Umbilical cord (tissue), 2 donors: Measurements from ENCODE around the gene ARHGAP22. TPM values are rescaled to one million over a fixed set of nuclear protein-coding genes. Genes with fewer than 3 reads are reported as not detected.
A peak's percentile ranks its signal among the peaks of the same experiment; 100 is the strongest.
"Not testable (repeated sequence)": the region's sequence is repeated elsewhere in the genome, so short reads cannot be mapped to it uniquely, and the experiment has no call there.

ENCODE experiments used
- DNase-seq: peaks from one replicate; pipeline ENCODE4 v3.0.0-alpha.2; 2015; ENCODE audit warnings: low spot score
- total RNA-seq: library from RNA; depleted of rRNA; stranded (reverse); fragments of >200 nt; gene quantifications from one replicate; pipeline ENCODE4 v1.2.3, GENCODE V29; 2014; ENCODE audit warnings: low replicate concordance; ENCODE audit not compliant: insufficient read depth

The ARHGAP22 gene
- total RNA-seq, 1 donor from 2014 or later: 10.4 TPM

DNA sequence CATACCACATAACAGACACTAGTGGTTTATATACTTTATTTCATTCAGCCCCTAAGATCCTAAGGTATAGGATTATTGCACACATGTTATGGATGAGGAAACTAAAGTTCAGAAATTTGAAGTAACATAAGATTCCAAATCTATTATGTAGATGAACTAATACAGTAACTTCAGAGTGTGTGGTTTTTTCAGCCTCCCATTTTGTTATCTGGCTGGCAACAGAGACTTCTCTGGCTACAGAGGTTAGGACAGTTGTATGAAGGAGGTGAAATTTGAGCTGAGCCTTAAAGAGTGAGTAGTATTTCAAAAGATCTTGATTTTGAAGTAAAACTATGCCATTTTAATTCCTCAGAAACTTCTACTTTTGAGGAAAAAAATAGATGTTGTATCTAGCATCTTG is 173.0 kb downstream of the ARHGAP22 start:
- no peak for DNase-seq

DNA sequence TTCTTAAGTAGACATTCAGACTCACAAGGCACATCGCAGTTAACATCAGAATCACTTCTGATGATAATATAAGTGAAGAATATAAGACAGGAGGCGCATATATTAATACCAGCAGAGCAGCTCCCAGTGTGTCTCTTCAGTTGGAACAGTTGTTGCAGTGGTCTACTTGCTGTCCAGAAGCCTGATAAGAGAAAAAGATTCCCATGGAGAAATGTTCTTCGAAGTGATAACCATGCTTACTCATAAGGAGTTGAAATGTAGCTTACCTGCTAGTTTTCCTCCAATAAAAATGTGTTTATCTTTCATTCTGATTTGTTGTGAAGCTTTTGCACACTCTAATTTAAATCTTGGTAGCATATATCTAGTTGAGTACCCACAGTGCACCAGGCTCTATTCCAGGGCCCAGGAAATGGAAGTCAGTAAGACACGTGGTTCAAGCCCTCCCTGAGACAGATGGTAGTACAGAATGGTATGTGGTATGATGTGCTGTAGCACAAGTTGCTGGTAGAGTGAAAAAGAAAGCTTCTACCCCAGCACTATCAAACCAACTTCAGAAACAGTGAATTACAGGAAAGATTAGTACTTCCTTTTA is 174.4 kb downstream of the ARHGAP22 start:
- DNase-seq: no peak

DNA sequence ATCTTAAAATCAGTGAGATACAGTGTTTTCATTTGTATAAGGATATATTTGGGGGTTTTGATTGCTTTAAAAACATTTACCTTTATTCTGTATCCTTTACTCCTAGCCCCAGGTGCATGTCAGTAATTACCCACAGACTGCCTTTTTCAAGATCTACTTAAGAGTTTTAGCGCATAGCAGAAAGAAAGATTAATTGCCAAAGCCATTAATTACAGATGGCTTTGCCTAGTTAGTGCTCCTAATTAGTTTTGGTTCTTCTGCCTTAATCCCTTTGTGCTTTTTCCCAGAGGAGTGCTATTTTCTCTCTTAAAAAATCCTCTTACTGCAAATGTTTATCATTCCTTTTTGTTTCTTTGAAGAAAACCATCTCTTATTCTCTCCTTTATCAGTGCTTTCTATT is 175.6 kb downstream of the ARHGAP22 start:
- no peak for DNase-seq

DNA sequence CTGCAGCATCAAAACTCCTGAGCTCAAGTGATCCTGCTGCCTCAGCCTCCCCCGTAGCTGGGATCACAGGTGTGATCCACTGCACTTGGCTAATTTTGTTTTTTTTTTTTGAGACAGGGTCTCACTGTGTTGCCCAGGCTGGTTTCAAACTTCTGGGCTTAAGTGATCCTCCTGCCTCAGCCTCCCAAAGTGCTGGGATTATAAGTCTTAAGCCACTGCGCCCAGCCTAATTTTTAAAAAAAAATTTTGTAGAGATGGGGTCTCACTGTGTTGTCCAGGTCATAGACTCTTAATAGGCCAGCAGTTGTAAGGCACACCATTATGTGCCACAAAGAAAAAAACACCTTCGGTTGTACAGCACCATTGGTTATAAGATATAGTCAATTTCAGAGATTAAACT is 176.0 kb downstream of the ARHGAP22 start:
- DNase-seq: no peak

DNA sequence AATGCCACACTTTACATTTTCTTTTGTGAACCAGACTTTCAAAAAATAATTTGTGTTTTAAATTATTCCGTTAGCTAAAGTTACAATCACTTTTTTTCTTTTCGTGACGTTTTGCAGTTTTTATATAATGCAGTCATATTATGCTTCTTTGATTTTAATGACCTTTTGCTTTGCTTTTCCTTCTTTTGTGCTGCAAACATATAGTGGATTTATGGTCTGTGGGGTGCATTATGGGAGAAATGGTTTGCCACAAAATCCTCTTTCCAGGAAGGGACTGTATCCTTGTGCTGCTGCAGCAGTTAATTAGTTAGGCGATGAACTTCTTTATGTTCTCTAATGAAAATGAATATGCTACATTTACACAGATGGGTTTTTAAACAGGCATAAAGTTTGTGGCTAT is 181.0 kb downstream of the ARHGAP22 start:
- peak; percentile 9 for DNase-seq

DNA sequence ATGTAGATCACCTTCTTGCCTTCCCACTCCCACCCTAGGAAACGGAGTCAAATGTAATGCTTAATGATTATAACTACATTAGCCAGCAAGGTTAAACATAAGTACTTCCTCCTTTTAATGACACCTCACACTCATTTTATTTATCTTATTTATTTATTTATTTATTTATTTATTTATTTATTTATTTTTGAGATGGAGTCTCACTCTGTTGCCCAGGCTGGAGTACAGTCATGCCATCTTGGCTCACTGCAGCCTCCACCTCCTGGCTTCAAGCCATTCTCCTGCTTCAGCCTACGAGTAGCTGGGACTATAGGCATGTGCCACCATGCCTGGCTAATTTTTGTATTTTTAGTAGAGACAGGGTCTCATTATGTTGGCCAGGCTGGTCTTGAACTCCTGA is 183.0 kb downstream of the ARHGAP22 start:
- DNase-seq: not testable (repeated sequence)

DNA sequence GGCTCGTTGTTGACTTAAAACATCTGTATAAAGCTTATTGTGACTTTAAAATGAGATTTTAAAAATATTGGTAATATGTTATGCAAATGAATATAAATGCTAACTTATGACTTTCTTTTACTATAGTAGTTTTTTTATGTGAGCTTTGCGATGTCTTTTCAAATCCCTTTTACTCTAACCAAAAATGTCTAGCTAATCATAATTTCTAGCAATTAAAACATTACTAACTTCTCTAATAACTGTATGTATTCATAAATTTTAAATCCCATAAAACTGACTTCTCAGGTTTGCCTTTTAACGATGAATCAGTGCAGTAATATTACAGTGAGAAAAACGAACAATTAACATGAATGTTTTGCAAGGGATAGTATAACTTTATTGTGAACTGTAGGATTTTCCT is 185.2 kb downstream of the ARHGAP22 start:
- no peak for DNase-seq

DNA sequence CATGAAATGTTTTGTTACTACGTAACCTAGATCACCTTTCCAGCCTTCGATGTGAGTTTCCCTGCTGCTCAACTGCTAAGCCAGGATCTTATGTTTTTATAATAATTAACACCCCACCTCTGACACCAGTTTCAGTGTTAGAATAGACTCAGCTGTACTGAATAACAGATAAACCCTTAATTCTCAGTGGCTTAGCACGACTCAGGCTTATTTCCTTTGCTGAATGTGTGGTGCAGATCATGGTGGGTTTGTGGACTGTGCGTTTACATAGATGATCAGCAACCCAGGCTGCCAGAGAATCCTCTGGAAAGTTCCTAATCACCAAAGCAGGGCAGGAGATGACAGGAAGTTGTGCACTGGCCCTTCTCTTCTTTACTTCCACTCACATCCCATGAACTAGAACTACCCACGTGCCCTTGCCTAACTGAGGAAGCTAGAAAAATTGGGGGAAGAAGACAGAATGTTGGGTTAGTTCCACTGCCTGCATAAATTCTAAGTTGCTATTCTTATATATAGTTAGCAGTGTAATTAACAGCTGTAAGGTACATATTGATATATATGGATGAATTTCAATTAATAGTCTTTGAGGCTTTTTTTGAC is 186.6 kb downstream of the ARHGAP22 start:
- no peak for DNase-seq

DNA sequence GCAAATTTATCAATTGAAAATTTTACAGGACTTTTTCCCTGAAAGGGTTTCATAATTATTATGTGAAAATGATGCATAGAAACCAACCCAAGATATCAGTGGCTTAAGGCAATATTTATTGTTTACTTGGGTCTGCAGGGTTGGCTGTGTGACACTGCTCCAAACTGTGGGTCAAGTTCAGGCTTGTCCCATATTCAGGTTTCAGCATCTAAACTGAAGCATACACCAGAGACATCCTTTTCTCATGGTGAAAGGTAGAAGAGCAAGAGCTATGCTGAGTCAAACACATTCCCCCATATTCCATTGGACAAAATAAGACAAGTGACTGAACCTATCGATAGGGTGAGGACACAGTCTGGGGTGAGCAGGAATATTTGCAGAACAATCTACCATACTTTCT is 187.5 kb downstream of the ARHGAP22 start:
- DNase-seq: no peak

DNA sequence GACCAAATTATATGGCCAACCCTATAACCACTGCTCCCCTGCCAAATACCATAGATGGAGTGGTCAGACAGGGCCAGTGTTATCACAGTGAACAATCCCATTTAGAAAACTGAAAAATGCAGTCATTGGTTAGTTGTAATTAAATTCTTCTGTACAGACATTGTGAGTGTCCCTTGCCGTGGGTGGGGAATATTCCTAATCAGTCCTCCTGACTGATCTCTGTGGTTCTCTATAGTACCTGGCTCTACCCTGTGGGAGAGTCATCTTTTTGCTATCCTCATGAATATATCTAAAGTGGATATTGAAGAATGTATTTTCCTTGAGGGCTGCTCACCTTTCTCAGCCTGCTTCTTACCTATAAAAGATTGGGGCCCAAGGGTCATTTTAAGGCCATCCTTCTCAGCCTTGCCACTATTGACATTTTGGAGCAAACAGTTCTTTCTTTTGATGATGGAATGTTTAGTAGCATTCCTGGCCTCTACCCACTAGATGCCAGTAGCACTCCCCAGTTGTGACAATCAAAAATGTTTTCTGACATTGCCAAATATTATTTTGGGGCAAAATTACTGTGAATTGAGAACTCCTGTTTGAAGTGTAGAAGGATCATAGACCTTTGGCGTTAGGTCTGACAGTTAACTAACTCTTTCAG is 188.2 kb downstream of the ARHGAP22 start:
- DNase-seq: no peak

DNA sequence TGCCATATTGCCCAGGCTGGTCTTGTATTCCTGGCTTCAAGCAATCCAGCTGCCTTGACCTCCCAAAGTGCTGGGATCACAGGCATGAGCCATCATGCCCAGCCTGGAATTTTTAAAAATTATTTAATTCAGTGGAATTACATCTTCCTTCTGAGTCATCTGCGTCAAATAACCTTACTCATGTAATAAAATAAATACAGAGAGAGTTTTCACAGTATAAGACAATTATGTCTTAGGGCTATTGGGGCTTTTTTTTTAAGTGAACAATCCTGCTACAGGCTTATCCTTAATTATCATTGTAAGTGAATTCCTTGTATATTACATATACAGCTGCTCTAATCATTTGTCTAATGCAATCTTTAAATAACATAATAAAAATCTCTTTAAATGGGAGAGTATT is 190.1 kb downstream of the ARHGAP22 start:
- no peak for DNase-seq

DNA sequence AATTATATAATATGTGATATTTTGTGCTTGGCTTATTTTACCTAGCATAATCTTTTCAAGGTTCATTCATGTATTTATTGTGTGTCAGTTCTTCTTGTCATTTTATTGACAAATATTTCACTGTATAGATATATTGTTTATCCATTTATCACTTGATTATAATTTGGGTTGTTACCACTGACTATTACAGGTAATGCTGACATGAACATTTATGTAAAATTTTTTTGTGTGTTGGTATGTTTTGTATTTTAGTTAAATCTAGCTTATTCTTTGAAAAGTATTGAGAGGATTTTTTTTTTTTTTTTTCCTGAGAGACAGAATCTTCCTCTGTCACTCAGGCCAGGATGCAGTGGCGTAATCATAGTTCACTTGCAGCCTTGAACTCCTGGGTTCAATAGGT is 190.7 kb downstream of the ARHGAP22 start:
- DNase-seq: no peak

DNA sequence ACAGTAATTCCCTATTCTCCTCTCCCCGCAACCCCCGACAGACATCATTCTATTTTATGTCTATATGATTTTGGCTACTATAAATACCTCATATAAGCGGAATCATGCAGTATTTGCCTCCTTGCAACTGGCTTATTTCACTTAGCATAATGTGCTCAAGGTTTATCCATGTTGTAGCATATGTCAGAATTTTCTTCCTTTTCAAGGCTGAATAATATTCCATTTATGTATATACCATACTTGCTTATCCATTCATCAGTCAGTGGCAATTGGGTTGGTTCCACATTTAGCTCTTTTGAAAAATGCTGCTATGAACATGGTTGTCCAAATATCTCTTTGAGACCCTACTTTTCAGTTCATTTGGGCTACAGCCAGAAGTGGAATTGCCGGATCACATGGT is 191.9 kb downstream of the ARHGAP22 start:
- no peak for DNase-seq

DNA sequence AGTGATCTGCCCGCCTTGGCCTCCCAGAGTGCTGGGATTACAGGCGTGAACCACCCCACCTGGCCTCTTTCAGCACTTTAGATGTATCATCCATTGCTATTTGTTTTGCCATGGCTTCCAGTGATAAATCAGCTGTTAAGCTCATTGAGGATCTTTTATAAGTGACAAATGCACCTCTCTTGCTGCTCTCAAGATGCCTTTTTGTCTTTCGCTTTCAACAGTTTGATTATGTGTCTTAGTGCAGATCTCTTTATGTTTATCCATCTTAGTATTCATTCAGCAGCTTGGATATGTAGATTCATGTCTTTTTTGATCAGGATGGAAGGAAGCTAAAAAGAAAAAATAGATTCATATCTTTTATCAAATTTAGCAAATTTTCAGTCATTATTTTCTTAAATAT is 192.8 kb downstream of the ARHGAP22 start:
- no peak for DNase-seq

DNA sequence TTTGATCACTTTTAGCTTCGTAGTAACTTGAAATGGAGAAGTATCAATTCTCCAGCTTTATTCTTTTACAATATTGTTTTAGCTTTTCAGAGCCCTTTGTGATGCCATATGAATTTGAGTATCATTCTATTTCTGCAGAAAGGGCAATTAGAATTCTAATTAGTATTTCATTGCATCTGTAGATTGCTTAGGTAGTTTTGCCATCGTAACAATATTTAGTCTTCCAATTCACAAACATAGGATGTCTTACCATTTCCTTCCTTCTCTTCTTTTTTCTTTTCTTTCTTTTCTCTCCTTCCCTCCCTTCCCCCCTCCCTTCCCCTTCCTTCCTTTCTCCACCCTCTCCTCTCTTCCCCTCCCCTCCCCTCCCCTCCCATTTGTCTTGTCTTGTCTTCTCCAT is 193.4 kb downstream of the ARHGAP22 start:
- DNase-seq: no peak

DNA sequence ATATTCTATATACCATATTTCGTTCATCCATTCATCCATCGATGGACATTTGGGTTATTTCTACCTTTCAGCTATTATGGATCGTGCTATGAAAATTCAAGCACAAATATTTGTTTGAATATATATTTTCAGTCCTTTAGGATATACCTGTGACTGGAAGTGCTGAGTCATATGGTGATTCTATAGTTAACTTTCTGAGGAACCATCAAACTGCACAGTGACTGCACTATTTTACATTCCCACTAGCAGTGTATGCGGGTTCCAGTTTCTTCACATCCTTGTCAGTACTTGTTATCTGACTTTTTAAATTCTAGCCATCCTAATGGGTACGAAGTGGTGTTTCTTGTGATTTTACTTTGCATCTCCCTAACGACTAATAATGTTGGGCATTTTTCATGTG is 194.4 kb downstream of the ARHGAP22 start:
- no peak for DNase-seq

DNA sequence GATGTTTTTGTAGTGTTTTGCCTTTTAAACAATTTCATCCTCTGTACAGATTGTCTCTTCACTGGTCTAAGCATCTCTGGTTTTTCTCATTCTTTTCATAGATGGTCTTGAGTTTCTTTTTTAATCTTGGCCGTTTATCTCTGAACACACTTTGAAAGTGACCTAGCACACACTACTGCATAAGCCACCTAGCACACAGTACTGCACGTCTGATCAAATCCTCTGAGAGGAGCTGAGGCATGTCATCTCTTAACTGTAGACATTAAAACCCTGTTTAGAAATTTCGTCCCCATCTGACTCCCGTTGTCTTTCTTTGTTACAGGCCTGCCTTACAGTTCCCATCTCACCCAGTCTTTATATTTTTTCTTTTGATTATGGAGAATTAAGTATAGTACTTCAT is 198.2 kb downstream of the ARHGAP22 start:
- no peak for DNase-seq

DNA sequence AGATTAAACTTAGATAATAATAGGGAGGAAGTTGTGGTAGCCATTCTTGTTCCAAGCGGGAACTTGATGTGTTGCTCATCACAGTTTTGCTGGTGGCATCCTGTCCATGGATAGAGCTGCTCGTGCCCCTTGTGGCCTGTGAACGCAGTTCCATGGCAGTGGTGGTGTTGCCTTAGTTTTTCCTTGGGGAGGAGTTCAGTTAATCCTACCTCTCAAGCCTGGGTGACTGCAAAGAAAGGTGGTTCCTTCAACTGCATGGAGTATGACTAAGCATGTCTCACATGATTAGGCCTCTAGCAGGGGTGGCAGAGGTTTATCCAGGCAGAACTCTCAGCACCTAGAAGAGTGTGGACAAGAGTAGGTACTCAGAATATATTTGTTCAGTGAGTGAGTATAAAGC is 198.7 kb downstream of the ARHGAP22 start:
- no peak for DNase-seq

DNA sequence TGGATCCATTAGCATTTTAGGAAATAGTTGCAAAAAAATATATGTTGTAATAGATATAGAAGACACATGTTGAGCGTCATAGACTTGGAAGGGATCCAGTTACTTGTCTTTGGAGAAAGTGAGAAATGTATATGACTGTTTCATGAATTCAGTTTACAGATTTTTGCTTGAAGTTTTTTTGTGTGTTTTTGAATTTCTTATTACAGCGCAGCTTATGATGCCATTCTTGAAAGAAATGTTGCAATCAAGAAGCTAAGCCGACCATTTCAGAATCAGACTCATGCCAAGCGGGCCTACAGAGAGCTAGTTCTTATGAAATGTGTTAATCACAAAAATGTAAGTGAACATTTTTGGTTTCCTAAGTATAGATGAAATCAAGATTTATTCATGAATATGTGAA is 200.2 kb downstream of the ARHGAP22 start:
- peak; percentile 38 for DNase-seq

DNA sequence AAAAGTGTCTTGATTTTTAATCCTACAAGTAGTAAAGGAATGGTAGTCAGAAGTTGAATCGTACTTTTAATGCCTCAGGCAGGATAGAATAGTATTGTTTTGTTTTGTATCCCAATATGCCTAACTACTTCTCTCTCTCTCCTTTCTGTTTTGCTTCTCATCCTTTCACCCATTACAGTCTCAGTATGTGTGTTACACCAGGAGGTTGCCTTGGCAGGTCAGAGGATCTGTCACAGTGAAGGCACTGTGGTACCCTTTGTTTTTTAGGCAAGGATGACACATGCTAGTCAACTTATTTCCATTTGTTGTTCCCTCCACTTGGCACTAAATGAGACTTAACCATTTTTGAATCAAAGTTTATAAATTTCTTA is 204.0 kb downstream of the ARHGAP22 start:
- DNase-seq: no peak

DNA sequence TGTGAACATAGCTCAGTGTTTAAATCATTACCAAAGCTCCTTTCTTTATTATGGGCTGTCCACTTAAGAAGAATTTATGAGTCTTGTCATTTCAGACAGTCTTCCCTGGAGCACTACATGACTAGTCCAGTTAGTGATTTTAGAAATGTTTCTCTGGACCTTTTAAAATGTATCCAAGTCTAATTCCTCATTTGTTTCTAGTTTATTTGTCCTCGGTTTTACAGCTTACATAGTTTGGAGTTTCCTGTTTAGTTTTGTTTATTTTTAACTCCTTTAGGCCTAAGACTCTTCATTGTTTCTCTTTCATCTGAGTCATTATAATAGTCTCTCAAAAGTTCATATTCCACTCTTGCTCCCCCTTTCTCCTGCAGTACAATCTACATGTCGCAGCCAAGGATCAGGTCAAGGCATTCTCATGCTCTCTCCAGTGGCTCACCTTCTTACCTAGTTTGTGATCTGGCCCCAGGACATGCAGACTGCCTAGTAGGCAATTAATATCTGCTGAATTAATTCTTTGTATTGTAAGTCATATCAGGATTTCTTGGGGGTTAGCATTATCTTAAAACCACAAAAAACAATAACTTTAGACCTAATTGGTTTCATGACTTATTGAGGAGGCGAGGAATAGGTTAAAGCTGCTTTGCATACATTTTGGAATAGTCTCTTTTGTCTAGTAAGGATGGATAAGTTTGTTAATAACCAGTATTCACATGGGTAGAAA is 204.6 kb downstream of the ARHGAP22 start:
- no peak for DNase-seq

DNA sequence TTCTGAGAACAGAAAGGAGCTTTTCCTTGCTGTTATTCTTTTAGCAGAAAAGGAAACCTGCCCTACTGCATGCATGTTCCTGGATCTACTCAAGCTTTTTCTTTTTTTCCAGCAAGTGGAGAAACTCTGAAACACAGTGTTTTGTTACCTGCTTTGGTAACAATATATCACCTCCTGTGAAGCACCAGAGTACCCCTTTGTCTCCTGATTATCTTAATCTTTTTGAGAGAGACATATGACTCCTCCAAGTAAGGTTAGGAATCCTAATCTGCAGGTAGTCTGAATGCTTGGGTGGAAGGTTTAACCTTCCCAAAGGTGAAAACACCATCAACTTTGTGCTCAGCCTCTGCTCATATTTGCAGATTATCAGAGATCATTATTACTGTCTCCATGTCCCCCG is 205.3 kb downstream of the ARHGAP22 start:
- no peak for DNase-seq

DNA sequence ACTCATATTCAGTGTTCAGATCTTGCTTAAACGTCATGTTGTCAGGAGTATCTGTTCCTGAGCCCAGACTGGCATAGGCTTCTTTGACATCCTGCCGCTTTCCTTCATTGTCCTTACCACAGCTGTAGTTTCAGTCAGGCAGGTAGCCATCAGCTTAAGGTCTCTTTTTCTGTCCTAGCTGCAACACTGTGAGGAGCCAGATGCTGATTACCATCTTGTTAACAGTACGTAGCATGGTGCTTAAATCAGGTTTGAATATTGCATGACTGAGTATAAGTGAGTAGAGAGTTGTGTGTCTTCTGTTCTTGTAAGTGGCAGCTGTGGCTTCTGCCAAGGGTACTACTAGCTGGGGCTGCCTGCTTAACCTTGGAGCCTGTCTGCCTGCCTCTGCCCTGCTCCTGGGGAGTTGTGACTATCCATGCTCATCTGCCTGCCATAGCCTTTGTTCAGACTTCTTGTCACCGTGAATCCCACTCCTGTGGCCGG is 205.8 kb downstream of the ARHGAP22 start:
- DNase-seq: no peak
